A673 (cell line): ENCODE results near the gene WDFY4. TPM values are rescaled to one million over a fixed set of nuclear protein-coding genes. Genes with fewer than 3 reads are reported as not detected.

Experiments used
- BruUV-seq: library from RNA; stranded (reverse); fragments of 400-500 nt; replicated peaks from 2 replicates; lab custom pipeline; 2021; lab: Mats Ljungman, UMichigan
- CTCF ChIA-PET: fragments of 300-600 bp; sonication (Branson Sonifier 250); formaldehyde crosslinking; loops from one replicate; lab custom pipeline; 2022; ENCODE audit warnings: antibody characterized with exemption; lab: Charles Lee
- POLR2A ChIA-PET: fragments of 300-600 bp; sonication (Branson Sonifier 250); formaldehyde crosslinking; loops from one replicate; lab custom pipeline; 2022; ENCODE audit warnings: antibody characterized with exemption; ENCODE audit not compliant: low non-redundant PET; lab: Charles Lee
- DNase-seq: peaks from one replicate; pipeline ENCODE4 v3.0.0-alpha.2; 2015; ENCODE audit warnings: low spot score
- H3K27ac ChIP-seq: fragments of 200-600 bp; sonication (generic); 2 replicates; pipeline ENCODE4 v1.5.1; 2016; ENCODE audit warnings: mixed run types, low read depth, mild to moderate bottlenecking, mixed read lengths, antibody characterized with exemption, low read length; ENCODE audit not compliant: poor library complexity, severe bottlenecking
- H3K27me3 ChIP-seq: fragments of 200-600 bp; sonication (generic); replicated peaks from 2 replicates; pipeline ENCODE4 v1.6.1; 2017; ENCODE audit warnings: mixed run types, low read depth, mild to moderate bottlenecking, mixed read lengths, antibody characterized with exemption, low read length; ENCODE audit not compliant: insufficient read depth, poor library complexity
- H3K36me3 ChIP-seq: fragments of 200-600 bp; sonication (generic); 2 replicates; pipeline ENCODE4 v1.6.1; 2016; ENCODE audit warnings: mixed run types, mild to moderate bottlenecking, mixed read lengths, antibody characterized with exemption, low read length; ENCODE audit not compliant: insufficient read depth, poor library complexity, severe bottlenecking
- H3K4me1 ChIP-seq: fragments of 200-600 bp; sonication (generic); 2 replicates; pipeline ENCODE4 v1.6.1; 2017; ENCODE audit warnings: mixed run types, mild to moderate bottlenecking, mixed read lengths, antibody characterized with exemption, low read length; ENCODE audit not compliant: insufficient read depth, poor library complexity, severe bottlenecking
- H3K4me3 ChIP-seq: fragments of 200-600 bp; sonication (generic); 2 replicates; pipeline ENCODE4 v1.5.1; 2016; ENCODE audit warnings: low read depth, mixed run types, mild to moderate bottlenecking, mixed read lengths, low read length; ENCODE audit not compliant: poor library complexity, severe bottlenecking
- H3K9me3 ChIP-seq: fragments of 200-600 bp; sonication (generic); 2 replicates; pipeline ENCODE4 v1.6.1; 2016; ENCODE audit warnings: mixed run types, low read depth, mild to moderate bottlenecking, mixed read lengths, antibody characterized with exemption, low read length; ENCODE audit not compliant: poor library complexity, severe bottlenecking
- EZH2 ChIP-seq: fragments of 200-600 bp; sonication (generic); IDR thresholded peaks from 2 replicates; pipeline ENCODE4 v1.6.1; 2017; ENCODE audit warnings: borderline replicate concordance, low read depth, mild to moderate bottlenecking, mixed read lengths, antibody characterized with exemption, low read length; ENCODE audit not compliant: poor library complexity, severe bottlenecking
- intact Hi-C: fragments of 100-400 bp; cut with micrococcal nuclease; formaldehyde crosslinking; loops from one replicate; pipeline ENCODE4 v1.10.0; 2022; ENCODE audit not compliant: unreplicated experiment
- total RNA-seq: library from RNA; stranded (reverse); gene quantifications from 2 replicates; pipeline ENCODE4 v1.2.3, GENCODE V29; 2021
- TF ChIP-seq, protein P1 (sequence below): fragments of 300-800, 200-600 bp; sonication (generic); conservative IDR thresholded peaks from 2 replicates; pipeline ENCODE4 v1.5.1; 2017; ENCODE audit warnings: low read depth, mild to moderate bottlenecking, antibody characterized with exemption, low read length, moderate library complexity, mixed read lengths

The WDFY4 gene
- total RNA-seq, 1 experiment from 2014 or later, result not detected

DNA sequence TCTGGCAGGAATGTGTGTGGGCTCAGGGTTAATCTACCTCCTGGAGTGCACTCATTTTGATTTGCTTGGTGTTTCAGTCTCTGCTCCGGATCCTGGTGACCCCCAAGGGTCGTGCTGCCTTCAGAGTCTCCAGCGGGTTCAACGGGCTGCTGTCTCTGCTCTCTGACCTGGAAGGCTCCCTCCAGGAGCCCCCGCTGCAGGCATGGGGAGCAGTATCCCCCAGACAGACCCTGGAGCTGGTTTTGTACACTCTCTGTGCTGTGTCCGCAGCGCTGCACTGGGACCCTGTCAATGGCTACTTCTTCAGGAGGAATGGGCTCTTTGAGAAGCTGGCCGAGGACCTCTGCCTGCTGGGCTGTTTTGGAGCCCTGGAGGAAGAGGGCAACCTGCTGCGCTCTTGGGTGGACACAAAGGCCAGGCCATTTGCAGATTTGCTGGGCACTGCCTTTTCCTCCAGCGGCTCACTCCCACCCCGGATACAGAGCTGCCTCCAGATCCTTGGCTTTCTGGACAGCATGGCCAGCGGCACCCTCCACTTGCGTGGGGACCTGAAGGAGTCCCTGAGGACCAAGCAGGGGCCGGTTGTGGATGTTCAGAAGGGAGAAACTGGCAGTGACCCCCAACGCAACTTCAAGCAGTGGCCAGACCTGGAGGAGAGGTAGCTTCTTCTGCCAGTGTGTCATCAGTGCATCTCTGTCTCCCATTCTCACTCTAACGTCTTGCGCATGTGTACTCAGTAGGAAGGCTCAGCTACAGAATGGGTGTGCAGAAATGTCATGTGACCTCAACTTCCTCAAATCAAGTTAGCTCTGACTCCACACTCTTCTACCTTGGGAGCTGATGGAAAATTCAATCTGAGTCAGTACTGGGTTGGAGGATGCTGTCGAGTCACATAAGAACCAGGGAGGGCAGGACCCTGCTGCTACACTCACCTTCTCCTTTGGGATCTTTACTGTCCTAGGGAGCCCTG is 58.5 kb downstream of the WDFY4 start:
- Histone ChIP-seq H3K4me1 (no peaks in the 10 kb centered on the region), H3K27ac (no peak overlapping the region), H3K9me3 (no peaks in the 10 kb centered on the region), H3K4me3 (no peak overlapping the region), H3K27me3 (peaks cover 7% of the 10 kb centered on the region), H3K36me3 (no peaks in the 10 kb centered on the region)
- TF ChIP-seq EZH2, result no peak
- intact Hi-C loops, result no loop called here
- ChIA-PET POLR2A (no interaction called here), CTCF (no interaction called here)
- no TSS peak for BruUV-seq
- no peak for DNase-seq

DNA sequence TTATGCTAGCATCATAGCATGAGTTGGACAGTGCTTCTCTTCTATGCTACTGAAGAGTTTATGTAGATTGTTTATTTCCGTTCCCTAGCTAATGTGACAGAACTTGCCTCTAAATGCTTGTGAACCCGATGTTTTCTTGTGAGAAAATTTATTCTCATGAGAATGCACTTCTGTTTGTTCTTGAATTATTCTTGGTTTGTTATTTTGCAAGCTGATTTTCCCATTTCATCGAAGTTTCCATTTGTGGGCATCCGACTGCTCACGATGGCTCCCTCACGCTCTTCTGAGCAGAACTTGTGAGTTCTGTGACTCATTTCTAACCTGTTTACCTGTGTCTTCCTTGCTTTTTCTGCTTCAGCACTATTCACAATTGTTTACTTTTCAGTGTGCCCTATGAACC is 59.9 kb downstream of the WDFY4 start:
- H3K36me3 ChIP-seq, result no peaks in the 10 kb centered on the region
- no peaks in the 10 kb centered on the region for H3K27me3 ChIP-seq
- no peaks in the 10 kb centered on the region for H3K9me3 ChIP-seq
- no peak overlapping the region for H3K4me3 ChIP-seq
- no peak for TF ChIP-seq EZH2
- TF ChIP-seq, protein P1, sequence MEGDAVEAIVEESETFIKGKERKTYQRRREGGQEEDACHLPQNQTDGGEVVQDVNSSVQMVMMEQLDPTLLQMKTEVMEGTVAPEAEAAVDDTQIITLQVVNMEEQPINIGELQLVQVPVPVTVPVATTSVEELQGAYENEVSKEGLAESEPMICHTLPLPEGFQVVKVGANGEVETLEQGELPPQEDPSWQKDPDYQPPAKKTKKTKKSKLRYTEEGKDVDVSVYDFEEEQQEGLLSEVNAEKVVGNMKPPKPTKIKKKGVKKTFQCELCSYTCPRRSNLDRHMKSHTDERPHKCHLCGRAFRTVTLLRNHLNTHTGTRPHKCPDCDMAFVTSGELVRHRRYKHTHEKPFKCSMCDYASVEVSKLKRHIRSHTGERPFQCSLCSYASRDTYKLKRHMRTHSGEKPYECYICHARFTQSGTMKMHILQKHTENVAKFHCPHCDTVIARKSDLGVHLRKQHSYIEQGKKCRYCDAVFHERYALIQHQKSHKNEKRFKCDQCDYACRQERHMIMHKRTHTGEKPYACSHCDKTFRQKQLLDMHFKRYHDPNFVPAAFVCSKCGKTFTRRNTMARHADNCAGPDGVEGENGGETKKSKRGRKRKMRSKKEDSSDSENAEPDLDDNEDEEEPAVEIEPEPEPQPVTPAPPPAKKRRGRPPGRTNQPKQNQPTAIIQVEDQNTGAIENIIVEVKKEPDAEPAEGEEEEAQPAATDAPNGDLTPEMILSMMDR, result no peak
- H3K27ac ChIP-seq, result no peak overlapping the region
- BruUV-seq, result no TSS peak
- intact Hi-C loops, result no loop called here
- CTCF ChIA-PET, result no interaction called here
- no peaks in the 10 kb centered on the region for H3K4me1 ChIP-seq
- DNase-seq, result no peak
- POLR2A ChIA-PET, result no interaction called here

DNA sequence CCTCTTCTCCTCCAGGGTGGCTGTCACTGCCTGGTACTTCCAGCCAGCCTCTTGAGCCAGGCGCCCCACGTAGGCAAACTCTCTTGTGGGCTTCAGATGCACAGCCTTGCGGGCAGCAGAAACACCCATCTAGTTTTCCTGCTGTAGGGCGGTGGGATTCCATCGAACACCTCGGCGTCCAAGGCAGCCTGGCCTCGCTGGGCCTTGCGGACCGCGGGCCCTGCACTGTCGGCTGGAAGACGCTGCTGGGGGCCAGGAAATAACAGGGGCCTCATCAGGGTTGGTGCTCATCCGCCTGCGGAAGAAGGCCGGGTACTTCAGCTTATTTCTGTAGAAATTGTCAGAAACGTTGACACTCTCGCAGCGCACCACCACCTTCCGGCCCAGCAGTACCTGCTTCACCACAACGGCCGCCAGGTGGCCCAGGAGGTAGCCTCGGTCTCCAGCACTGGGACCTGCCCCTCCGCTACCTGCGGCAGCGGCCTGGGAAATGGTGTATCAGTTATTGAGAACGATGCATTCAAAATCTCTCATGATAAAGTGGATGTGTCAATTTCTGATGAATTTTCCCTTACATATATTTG is 61.1 kb downstream of the WDFY4 start:
- TF ChIP-seq EZH2, result no peak
- TF ChIP-seq, protein P1, result no peak
- no TSS peak for BruUV-seq
- CTCF ChIA-PET, result no interaction called here
- intact Hi-C loops, result no loop called here
- H3K27ac ChIP-seq, result no peak overlapping the region
- H3K36me3 ChIP-seq, result no peaks in the 10 kb centered on the region
- no peak overlapping the region for H3K4me3 ChIP-seq
- no peaks in the 10 kb centered on the region for H3K9me3 ChIP-seq
- DNase-seq, result no peak
- H3K4me1 ChIP-seq, result no peaks in the 10 kb centered on the region
- POLR2A ChIA-PET, result no interaction called here
- H3K27me3 ChIP-seq, result no peaks in the 10 kb centered on the region
